Measurements from ENCODE around the gene SMOC2.

DNA sequence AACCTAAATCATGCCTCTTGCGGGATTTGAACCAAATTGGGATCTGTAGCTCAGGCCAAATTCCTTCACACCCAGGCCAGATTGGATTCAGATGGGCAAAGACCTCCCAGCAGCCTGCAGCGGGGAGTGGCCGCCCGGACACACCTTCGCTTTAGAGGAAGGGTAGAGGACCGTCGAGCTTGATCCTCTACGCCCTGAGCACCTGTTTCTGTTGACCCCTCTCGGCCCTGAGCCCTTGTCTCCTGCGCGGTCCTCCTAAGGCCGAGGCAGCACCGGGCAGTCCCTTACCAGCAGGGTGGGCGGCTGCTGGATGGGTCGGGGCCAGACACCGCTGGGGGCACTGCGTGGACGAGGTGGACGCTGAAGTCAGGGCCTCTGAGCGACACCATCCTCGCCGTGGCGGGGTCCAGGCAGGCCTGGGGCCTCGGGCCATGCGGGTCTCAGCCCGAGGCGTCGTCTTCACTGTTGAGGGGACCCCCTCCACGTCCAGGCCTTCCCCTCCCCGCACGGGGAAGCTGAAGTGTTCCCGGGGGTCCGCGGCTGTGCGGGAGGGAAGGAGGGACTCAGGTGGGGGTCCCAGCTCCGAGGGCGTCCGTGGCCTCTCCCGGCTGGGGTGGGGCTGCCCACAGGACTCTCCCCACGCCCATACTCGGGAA lies 114.8 kb downstream of the SMOC2 start:
- no peak for TF ChIP-seq EP300 (conservative IDR thresholded peaks at IDR 0.05; ENCODE audit: poor library complexity, severe bottlenecking)
- TF ChIP-seq, protein P1, sequence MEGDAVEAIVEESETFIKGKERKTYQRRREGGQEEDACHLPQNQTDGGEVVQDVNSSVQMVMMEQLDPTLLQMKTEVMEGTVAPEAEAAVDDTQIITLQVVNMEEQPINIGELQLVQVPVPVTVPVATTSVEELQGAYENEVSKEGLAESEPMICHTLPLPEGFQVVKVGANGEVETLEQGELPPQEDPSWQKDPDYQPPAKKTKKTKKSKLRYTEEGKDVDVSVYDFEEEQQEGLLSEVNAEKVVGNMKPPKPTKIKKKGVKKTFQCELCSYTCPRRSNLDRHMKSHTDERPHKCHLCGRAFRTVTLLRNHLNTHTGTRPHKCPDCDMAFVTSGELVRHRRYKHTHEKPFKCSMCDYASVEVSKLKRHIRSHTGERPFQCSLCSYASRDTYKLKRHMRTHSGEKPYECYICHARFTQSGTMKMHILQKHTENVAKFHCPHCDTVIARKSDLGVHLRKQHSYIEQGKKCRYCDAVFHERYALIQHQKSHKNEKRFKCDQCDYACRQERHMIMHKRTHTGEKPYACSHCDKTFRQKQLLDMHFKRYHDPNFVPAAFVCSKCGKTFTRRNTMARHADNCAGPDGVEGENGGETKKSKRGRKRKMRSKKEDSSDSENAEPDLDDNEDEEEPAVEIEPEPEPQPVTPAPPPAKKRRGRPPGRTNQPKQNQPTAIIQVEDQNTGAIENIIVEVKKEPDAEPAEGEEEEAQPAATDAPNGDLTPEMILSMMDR (IDR thresholded peaks at IDR 0.05; ENCODE audit: poor library complexity, severe bottlenecking), result no peak
- TF ChIP-seq EZH2 (IDR thresholded peaks at IDR 0.05; ENCODE audit: borderline replicate concordance, insufficient read depth, low read length, poor library complexity, severe bottlenecking), result no peak
- no peak for TF ChIP-seq POLR2AphosphoS5 (IDR thresholded peaks at IDR 0.05)
- TF ChIP-seq TAF1 (IDR thresholded peaks at IDR 0.05; ENCODE audit: low read depth), result no peak
